ENCODE data around the gene RNFT2. TPM values are rescaled to one million over a fixed set of nuclear protein-coding genes. Genes with fewer than 3 reads are reported as not detected.

RNFT2 gene
- total RNA-seq, 1 experiment from 2014 or later, result 34.9 TPM

GRCh38 chr12:116833474-116833873, 95.4 kb downstream of the RNFT2 start:
- H2AFZ ChIP-seq (ENCODE audit: low read depth, low read length, poor library complexity, severe bottlenecking), result no peak overlapping the region
- ChIA-PET CTCF (no interaction called here), POLR2A (no interaction called here), RAD21 (ENCODE audit: low non-redundant PET in 1 of 2, low total read pairs in 2 of 2, uncharacterized antibody in 2 of 2, unreplicated experiment in 2 of 2) (no interaction called here)
- no peaks in the 10 kb centered on the region for H3K4me1 ChIP-seq (ENCODE audit: control insufficient read depth in 1 of 2, insufficient read depth in 2 of 2, low read length in 2 of 2)
- no peaks in the 10 kb centered on the region for H3K27me3 ChIP-seq (ENCODE audit: insufficient read depth, low read length)
- intact Hi-C loops (cut with micrococcal nuclease), result no loop called here
- H3K4me3 ChIP-seq (replicated peaks in 1 of 2; ENCODE audit: low read depth in 1 of 2, low read length in 2 of 2), result no peak overlapping the region
- no peak for TF ChIP-seq ZNF274 (IDR thresholded peaks at IDR 0.05; ENCODE audit: low read depth, low read length)
- no peak for TF ChIP-seq SP1 (IDR thresholded peaks at IDR 0.05; ENCODE audit: low read depth)
- no peak for TF ChIP-seq MAX (IDR thresholded peaks at IDR 0.05)
- no peak for TF ChIP-seq CBX3 (IDR thresholded peaks at IDR 0.05; ENCODE audit: low read depth)
- no peak for TF ChIP-seq EZH2phosphoT487 (IDR thresholded peaks at IDR 0.05; ENCODE audit: borderline replicate concordance)
- TF ChIP-seq POLR2AphosphoS5 (IDR thresholded peaks at IDR 0.05; ENCODE audit: low read depth, low read length), result no peak
- no peak for TF ChIP-seq FOSL1 (IDR thresholded peaks at IDR 0.05; ENCODE audit: low read depth)
- TF ChIP-seq ELF1 (IDR thresholded peaks at IDR 0.05; ENCODE audit: borderline replicate concordance, low read depth), result no peak
- no peak for TF ChIP-seq RAD21 (IDR thresholded peaks at IDR 0.05; ENCODE audit: low read depth)
- no peak for TF ChIP-seq SIN3A (IDR thresholded peaks at IDR 0.05; ENCODE audit: low read depth)
- TF ChIP-seq, protein P1, sequence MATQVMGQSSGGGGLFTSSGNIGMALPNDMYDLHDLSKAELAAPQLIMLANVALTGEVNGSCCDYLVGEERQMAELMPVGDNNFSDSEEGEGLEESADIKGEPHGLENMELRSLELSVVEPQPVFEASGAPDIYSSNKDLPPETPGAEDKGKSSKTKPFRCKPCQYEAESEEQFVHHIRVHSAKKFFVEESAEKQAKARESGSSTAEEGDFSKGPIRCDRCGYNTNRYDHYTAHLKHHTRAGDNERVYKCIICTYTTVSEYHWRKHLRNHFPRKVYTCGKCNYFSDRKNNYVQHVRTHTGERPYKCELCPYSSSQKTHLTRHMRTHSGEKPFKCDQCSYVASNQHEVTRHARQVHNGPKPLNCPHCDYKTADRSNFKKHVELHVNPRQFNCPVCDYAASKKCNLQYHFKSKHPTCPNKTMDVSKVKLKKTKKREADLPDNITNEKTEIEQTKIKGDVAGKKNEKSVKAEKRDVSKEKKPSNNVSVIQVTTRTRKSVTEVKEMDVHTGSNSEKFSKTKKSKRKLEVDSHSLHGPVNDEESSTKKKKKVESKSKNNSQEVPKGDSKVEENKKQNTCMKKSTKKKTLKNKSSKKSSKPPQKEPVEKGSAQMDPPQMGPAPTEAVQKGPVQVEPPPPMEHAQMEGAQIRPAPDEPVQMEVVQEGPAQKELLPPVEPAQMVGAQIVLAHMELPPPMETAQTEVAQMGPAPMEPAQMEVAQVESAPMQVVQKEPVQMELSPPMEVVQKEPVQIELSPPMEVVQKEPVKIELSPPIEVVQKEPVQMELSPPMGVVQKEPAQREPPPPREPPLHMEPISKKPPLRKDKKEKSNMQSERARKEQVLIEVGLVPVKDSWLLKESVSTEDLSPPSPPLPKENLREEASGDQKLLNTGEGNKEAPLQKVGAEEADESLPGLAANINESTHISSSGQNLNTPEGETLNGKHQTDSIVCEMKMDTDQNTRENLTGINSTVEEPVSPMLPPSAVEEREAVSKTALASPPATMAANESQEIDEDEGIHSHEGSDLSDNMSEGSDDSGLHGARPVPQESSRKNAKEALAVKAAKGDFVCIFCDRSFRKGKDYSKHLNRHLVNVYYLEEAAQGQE (IDR thresholded peaks at IDR 0.05; ENCODE audit: low read depth), result no peak
- no peak for TF ChIP-seq CEBPB (IDR thresholded peaks at IDR 0.05; ENCODE audit: low read depth)
- TF ChIP-seq POLR2A (IDR thresholded peaks at IDR 0.05; ENCODE audit: borderline replicate concordance, extremely low read depth, insufficient read depth, insufficient read length), result no peak
- no peak for TF ChIP-seq SRF (IDR thresholded peaks at IDR 0.05; ENCODE audit: low read depth)
- H3K9me3 ChIP-seq (ENCODE audit: control insufficient read depth in 1 of 2, insufficient read depth in 1 of 2, low read depth in 1 of 2, low read length in 2 of 2), result no peaks in the 10 kb centered on the region
- peaks cover 0 to 10% of the 10 kb centered on the region in 2 experiments; a peak in 2 of 4 replicates for H3K36me3 ChIP-seq (ENCODE audit: control insufficient read depth in 1 of 2, insufficient read depth in 2 of 2, low read length in 2 of 2)
- no peak overlapping the region for H3K9ac ChIP-seq (ENCODE audit: low read length)
- ATAC-seq (no peak), DNase-seq (ENCODE audit: low read depth, low spot score) (no peak)
- no peaks in the 10 kb centered on the region for H4K20me1 ChIP-seq (ENCODE audit: insufficient read depth)
- no peaks in the 10 kb centered on the region for H3K79me2 ChIP-seq (ENCODE audit: insufficient read depth, low read length)
- BruUV-seq (replicated peaks), result no TSS peak
- no peaks in the 10 kb centered on the region for H3K9me2 ChIP-seq (ENCODE audit: insufficient read depth)
- H3K4me2 ChIP-seq (ENCODE audit: low read length), result no peak overlapping the region
- H3K27ac ChIP-seq (ENCODE audit: low read depth, low read length), result no peak overlapping the region

Measured in HCT116 (cell line).